Stomach smooth muscle (tissue), 2 donors: ENCODE results near the gene PELI2.

Experiments used
- H3K27ac ChIP-seq: one replicate; pipeline ENCODE4 v1.7.0; 2013; ENCODE audit warnings: mild to moderate bottlenecking, low read length, inconsistent platforms
- H3K27me3 ChIP-seq, 2 donors: one replicate each; pipeline ENCODE4 v1.7.0; 2013; ENCODE audit warnings: low read length in 2 of 2; ENCODE audit not compliant: insufficient read depth in 2 of 2, control insufficient read depth in 1 of 2
- H3K36me3 ChIP-seq, 2 donors: one replicate each; pipeline ENCODE4 v1.7.0; 2013; ENCODE audit warnings: low read length in 2 of 2; ENCODE audit not compliant: control insufficient read depth in 2 of 2, insufficient read depth in 2 of 2
- H3K4me1 ChIP-seq: one replicate; pipeline ENCODE4 v1.7.0; 2013; ENCODE audit warnings: low read length; ENCODE audit not compliant: control insufficient read depth, insufficient read depth
- H3K4me3 ChIP-seq, 2 donors: one replicate each; pipeline ENCODE4 v1.7.0; 2013; ENCODE audit warnings: low read length in 2 of 2
- H3K9ac ChIP-seq, 2 donors: one replicate each; pipeline ENCODE4 v1.7.0; 2013; ENCODE audit warnings: low read length in 2 of 2, mild to moderate bottlenecking in 1 of 2
- H3K9me3 ChIP-seq, 2 donors: one replicate each; pipeline ENCODE4 v1.7.0; 2013; ENCODE audit warnings: low read length in 2 of 2; ENCODE audit not compliant: control insufficient read depth in 2 of 2
- donor health status: healthy.
- donor health status: Pancreatic carcinoma.

PELI2 gene

DNA sequence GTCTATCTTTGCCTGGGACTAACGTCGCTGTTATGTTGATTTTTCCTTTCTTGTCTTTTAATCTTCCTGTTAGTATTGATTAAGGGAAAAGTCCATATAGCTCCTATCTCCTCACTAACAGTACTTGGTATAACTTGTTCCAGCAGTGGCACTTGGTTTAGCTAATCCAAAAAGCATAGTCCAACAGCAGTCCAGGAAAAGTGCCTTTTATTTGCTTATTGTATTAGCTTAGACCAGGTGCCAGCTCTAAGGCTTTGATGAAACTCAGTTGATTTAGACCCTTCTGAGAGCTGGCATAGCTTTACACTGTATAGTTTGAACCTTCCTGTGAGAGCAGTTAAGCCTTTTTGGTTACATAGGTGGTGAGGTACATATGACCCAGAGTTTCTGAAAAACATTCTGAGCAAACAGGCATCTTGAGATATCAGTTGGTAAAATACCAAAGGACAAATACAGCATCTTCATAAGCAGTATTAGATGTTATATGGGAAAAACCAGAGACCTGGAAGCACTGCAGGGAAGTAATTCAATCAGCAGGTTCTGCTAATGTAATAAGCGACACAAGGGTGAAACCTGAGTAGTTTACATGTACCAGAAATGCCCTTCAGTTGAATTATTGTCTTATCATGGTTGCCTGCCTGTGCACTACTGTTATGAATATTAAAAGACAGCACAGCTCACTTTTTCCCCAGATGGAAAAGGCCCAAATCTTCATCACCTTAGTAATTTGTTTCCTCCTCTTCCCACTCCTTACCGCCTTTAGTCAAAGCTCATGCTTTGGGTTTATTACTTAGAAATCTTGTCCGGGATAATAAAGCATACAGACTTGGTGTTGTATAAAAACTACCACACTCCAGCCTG is 13.0 kb downstream of the PELI2 start:
- Histone ChIP-seq H3K9me3 (no peaks in the 10 kb centered on the region), H3K9ac (no peak overlapping the region), H3K36me3 (no peaks in the 10 kb centered on the region), H3K4me3 (no peak overlapping the region), H3K27ac (no peak overlapping the region), H3K27me3 (no peaks in the 10 kb centered on the region), H3K4me1 (peaks cover 6% of the 10 kb centered on the region)

DNA sequence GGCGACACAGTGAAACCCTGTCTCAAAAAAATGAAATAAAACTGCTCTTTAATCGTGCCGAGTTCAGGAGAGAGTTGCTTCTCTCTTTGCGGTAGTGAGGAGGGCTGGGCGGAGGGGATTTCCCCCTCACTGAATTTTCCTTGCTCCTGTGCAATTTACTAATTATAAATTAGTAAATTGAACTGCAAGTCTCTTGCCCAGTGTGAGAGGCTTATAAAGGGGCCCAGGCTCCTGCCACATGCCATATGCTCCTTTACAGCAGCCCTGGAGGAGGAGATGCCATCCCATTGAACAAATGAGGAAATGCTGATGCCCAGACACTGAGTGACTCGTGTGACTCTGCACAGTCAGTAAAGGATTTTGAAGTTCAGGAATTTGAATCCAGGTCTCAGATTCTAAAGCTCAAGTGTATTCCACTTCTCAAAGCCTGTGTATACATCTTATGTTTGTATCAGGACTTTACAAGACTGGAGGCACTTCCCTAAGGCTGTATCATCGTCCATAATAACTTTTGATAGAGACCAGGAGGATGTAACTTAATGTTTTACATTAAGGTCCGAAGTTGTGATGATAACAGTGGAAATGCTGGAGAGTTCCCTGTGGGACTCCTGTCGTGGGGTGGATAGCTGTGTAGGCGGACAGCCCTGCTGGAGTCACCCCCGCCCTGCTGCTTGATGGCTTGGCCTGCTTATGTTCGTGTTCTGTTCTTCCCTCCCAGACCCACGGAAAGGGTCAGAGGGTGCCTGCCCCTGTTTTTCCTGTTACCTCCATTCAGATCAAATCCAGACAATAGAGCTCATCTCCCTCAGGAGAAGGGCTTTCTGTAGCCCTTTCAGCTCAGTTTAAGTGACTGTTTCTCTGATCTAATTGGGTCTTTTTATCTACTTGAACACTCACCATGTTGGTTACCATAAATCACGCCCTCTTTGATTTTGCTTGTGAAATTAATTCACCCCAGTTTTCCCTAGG is 13.9 kb downstream of the PELI2 start:
- Histone ChIP-seq H3K27ac (no peak overlapping the region), H3K4me3 (no peak overlapping the region), H3K27me3 (no peaks in the 10 kb centered on the region), H3K36me3 (no peaks in the 10 kb centered on the region), H3K4me1 (peaks cover 6% of the 10 kb centered on the region), H3K9ac (no peak overlapping the region), H3K9me3 (no peaks in the 10 kb centered on the region)

DNA sequence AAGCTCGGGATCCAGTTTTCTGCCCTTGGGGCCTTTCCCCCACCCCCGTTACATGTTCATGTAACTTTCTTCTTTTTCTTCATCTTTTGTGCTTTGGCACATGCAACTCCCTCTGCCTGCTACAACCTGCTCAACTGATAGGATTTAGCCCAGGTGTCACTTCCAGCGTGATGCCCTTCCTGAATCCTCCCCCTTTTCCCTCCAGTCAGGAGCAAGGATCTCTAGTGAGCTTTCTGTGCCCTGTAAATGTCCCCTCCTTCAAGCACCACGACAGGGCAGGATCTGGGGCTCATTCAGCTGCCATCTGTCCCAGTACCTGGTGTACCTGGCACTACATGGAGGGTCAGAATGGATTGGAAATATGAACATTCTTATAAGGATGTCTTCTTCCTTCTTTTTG is 15.3 kb downstream of the PELI2 start:
- H3K36me3 ChIP-seq: no peaks in the 10 kb centered on the region
- H3K4me3 ChIP-seq: no peak overlapping the region
- peaks cover 6% of the 10 kb centered on the region for H3K4me1 ChIP-seq
- H3K27ac ChIP-seq: no peak overlapping the region
- no peaks in the 10 kb centered on the region for H3K27me3 ChIP-seq
- no peaks in the 10 kb centered on the region for H3K9me3 ChIP-seq
- no peak overlapping the region for H3K9ac ChIP-seq

DNA sequence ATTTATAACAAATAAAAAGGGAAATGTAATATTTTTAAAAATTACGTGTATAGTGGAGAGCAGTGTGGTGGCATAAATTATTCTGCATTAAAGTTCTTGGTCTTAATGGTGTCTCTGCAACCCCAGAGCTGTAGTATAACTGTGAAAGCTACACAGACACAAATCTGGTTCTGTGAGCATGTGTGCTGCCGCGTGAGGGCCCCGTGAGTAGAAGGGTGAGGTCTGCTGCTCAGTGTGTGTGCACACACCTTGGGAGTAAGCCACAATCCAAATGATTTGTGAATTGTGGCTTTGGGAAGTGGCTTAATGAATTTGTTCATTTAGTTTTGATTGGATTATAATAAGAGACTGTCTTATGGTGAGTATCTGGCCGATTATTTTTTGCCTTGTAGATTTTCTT is 16.8 kb downstream of the PELI2 start:
- H3K9me3 ChIP-seq: no peaks in the 10 kb centered on the region
- no peaks in the 10 kb centered on the region for H3K36me3 ChIP-seq
- H3K9ac ChIP-seq: no peak overlapping the region
- no peak overlapping the region for H3K4me3 ChIP-seq
- H3K27ac ChIP-seq: no peak overlapping the region
- H3K27me3 ChIP-seq: no peaks in the 10 kb centered on the region
- H3K4me1 ChIP-seq: peaks cover 2% of the 10 kb centered on the region

DNA sequence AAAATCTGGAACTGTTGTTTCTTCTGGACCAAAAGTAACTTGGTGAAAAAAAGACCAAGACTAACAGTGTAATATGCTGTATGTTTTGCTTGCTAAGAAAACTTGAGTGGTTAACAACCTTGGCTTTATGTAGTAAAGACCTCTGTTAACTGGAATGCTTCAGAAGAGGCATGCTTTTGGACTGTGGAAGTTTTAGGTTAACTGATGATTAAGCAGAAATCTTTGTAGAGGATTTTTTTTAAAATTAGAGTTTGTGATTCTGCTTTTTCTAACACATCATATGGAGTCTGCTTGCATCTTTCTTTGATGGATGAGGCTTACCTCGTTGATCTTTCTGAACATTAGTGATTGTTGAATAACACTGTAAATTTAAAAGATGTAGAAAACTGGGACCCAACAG is 17.5 kb downstream of the PELI2 start:
- H3K27me3 ChIP-seq: no peaks in the 10 kb centered on the region
- H3K9me3 ChIP-seq: no peaks in the 10 kb centered on the region
- no peaks in the 10 kb centered on the region for H3K4me1 ChIP-seq
- no peaks in the 10 kb centered on the region for H3K36me3 ChIP-seq
- no peak overlapping the region for H3K9ac ChIP-seq
- H3K4me3 ChIP-seq: no peak overlapping the region
- H3K27ac ChIP-seq: no peak overlapping the region

DNA sequence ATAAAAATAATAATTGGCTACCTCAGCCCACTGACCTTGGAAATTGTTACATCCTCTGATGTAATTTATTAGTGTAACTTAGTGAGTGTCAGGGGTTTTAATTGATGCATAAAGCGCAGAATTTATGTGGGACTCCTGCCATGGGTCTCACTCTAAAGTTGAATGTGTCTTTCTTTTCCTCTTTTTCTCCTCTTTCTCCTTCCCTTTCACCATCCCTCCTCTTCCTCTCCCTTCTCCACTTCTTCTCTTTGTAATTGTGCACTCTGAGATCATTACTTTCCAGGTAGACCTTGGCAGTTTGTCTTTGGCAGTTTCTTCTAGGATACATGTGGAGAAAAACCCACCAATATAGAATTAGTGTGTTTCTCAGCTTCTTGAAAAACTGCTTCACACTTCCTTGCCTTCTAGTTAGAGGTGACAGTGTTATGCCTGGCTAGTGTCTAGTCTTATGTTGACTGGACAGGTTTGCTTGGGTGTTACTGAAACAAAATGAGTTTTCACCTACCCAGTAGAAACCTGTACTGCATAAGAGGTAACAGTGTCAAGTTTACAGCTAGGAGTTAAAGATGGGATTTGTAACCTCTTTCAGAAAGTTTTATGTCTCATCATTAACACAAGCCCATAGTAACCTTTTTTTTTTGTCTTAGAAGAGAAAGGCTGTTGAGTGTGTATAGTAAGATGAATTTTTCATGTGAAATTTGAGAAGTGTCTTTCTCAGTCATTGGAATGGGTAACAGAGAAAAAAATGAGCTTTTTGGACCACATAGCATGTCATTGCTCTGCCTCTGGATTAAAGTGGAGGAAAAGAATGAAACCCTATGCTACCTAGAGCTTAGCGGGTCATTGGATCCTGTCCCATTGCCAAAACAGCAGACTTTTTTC is 18.6 kb downstream of the PELI2 start:
- H3K4me3 ChIP-seq: no peak overlapping the region
- no peak overlapping the region for H3K9ac ChIP-seq
- H3K27me3 ChIP-seq: no peaks in the 10 kb centered on the region
- H3K4me1 ChIP-seq: no peaks in the 10 kb centered on the region
- no peaks in the 10 kb centered on the region for H3K36me3 ChIP-seq
- H3K9me3 ChIP-seq: no peaks in the 10 kb centered on the region
- H3K27ac ChIP-seq: no peak overlapping the region

DNA sequence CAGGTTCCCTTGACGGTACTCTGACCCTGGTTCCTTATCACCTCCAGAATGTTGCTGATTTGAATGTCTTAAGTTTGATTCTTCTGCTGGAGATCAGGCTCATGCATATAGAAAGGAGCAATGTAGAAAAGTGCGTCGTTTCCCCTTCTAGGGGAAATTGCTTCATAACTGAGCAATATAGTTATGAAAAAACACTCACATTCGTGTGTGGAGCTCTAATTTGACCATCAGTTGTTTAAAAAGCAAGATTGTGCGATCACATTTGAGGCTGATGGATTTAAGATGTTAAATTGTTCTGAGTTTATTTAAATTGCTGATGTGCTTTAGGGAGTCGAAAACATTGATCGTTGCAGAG is 19.2 kb downstream of the PELI2 start:
- Histone ChIP-seq H3K27ac (no peak overlapping the region), H3K9me3 (no peaks in the 10 kb centered on the region), H3K4me3 (no peak overlapping the region), H3K27me3 (no peaks in the 10 kb centered on the region), H3K4me1 (no peaks in the 10 kb centered on the region), H3K36me3 (no peaks in the 10 kb centered on the region), H3K9ac (no peak overlapping the region)

DNA sequence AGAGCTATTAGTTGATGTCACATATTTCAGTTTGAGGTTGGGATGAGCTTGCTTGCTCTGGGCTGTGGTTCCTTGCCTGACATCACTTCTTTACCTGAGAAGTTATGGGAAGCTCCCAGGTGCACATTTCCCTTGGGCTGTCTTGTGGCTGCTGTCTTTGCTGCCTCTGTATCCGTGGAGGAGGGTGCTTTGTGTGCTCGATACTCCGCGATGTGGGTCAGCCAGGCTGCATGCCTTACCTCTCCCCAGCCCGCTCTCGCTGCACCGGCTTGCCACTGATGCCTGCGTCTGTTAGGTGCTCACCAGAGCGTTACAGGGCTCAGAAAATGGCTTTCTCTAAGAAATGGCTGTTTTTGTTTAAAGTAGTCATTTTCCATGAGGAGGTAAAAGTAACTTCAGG is 19.6 kb downstream of the PELI2 start:
- H3K4me1 ChIP-seq: no peaks in the 10 kb centered on the region
- no peak overlapping the region for H3K9ac ChIP-seq

DNA sequence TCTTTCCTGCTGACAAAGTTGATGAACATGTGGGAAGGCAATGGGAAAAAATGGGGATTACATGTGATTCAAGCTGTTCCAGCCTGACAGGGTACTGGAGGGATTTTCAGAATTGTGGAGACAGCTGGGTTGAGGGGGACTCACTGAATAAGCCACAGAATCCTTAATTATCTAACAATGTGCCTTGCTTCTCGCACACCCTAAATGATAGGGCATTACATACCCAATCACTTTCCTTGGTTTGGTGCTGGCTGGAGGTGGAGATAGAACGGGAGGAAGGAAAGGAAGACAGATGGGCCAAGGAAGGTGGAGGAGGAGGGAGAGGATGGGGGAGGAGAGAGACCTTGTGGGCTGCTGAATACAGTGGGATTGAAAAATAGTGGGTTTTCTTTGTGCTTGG is 20.7 kb downstream of the PELI2 start:
- Histone ChIP-seq H3K27me3 (no peaks in the 10 kb centered on the region), H3K27ac (no peak overlapping the region), H3K4me3 (no peak overlapping the region), H3K9me3 (no peaks in the 10 kb centered on the region), H3K4me1 (no peaks in the 10 kb centered on the region), H3K36me3 (no peaks in the 10 kb centered on the region), H3K9ac (no peak overlapping the region)

More for the DNA sequence above, 19.6 kb downstream of the PELI2 start:
- H3K4me3 ChIP-seq: no peak overlapping the region
- no peak overlapping the region for H3K27ac ChIP-seq
- no peaks in the 10 kb centered on the region for H3K36me3 ChIP-seq
- H3K9me3 ChIP-seq: no peaks in the 10 kb centered on the region
- no peaks in the 10 kb centered on the region for H3K27me3 ChIP-seq

DNA sequence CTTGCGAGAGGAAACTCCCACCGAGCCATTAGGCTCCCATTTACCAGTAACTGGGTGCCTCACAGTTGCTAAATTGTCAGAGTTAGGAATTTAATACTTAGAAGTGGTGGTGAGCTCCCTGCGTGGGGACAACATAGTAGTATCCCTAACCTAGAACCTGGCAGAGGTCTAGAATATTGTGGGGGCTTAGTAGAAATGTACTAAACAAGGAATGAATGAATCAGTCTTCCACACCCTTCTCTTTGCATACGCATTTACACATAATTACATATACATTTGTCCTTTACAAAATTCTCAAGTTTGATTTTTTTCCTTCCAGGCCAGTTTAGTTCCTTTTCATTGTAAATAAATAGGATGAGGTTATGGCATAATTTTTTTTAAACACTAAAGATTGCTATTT is 24.1 kb downstream of the PELI2 start:
- Histone ChIP-seq H3K36me3 (no peaks in the 10 kb centered on the region), H3K4me1 (no peaks in the 10 kb centered on the region), H3K27ac (no peak overlapping the region), H3K9me3 (no peaks in the 10 kb centered on the region), H3K9ac (no peak overlapping the region), H3K27me3 (no peaks in the 10 kb centered on the region), H3K4me3 (no peak overlapping the region)
